HEK293 (cell line): ENCODE measurements around the gene IL10RA.

Source experiments
- CTCF ChIA-PET: fragments of 350-600 bp; formaldehyde crosslinking; extraction: SDS; loops from one replicate; lab custom pipeline; 2021; ENCODE audit warnings: antibody characterized with exemption; lab: Yijun Ruan, JAX
- POLR2A ChIA-PET: fragments of 300-600 bp; formaldehyde crosslinking; extraction: SDS; loops from one replicate; lab custom pipeline; 2020; ENCODE audit warnings: antibody characterized with exemption, inconsistent platforms; lab: Yijun Ruan, JAX
- H3K27ac ChIP-seq: fragments of 200-500 bp; sonication (Bioruptor generic); 2 replicates; pipeline ENCODE4 v1.5.1; 2014; ENCODE audit warnings: low read depth, low read length, control low read depth, inconsistent platforms; ENCODE audit errors: extremely low read depth
- H3K36me3 ChIP-seq, 2 experiments: fragments of 200-500 bp in 1 of 2; sonication (Bioruptor generic) in 1 of 2; 1 replicate in 1 of 2; 2 replicates in 1 of 2; pipeline ENCODE4 v1.5.1; 2014 to 2017; ENCODE audit warnings: inconsistent platforms in 2 of 2, low read length in 2 of 2; ENCODE audit not compliant: control insufficient read depth in 2 of 2, insufficient read depth in 1 of 2
- H3K4me1 ChIP-seq: fragments of 200-500 bp; sonication (Bioruptor generic); 2 replicates; pipeline ENCODE4 v1.5.1; 2014; ENCODE audit warnings: mild to moderate bottlenecking, low read length, inconsistent platforms; ENCODE audit not compliant: control insufficient read depth, insufficient read depth
- H3K4me3 ChIP-seq: 2 replicates; pipeline ENCODE4 v1.5.1; 2011; ENCODE audit warnings: low read depth, mild to moderate bottlenecking, control low read depth, low read length, moderate library complexity
- H3K9me3 ChIP-seq: fragments of 200-500 bp; sonication (Bioruptor generic); 2 replicates; pipeline ENCODE4 v1.5.1; 2014; ENCODE audit warnings: low read depth, low read length, inconsistent platforms; ENCODE audit not compliant: control insufficient read depth, insufficient read depth
- EGR2 ChIP-seq: fragments of 450-650 bp; formaldehyde crosslinking; IDR thresholded peaks from 2 replicates; pipeline ENCODE4 v1.5.1; 2016; ENCODE audit warnings: low read depth, missing biosample characterization, missing genetic modification characterization
- GLIS1 ChIP-seq: fragments of 450-650 bp; formaldehyde crosslinking; IDR thresholded peaks from 2 replicates; pipeline ENCODE4 v1.5.1; 2016; ENCODE audit warnings: missing biosample characterization, missing genetic modification characterization
- HOXA7 ChIP-seq: sonication (generic); formaldehyde crosslinking; IDR thresholded peaks from 2 replicates; pipeline ENCODE4 v1.8.1; 2022; ENCODE audit warnings: missing genetic modification reagents, borderline replicate concordance
- KLF1 ChIP-seq: fragments of 450-650 bp; formaldehyde crosslinking; IDR thresholded peaks from 2 replicates; pipeline ENCODE4 v1.5.1; 2016; ENCODE audit warnings: missing biosample characterization, missing genetic modification characterization
- KLF10 ChIP-seq: fragments of 450-650 bp; IDR thresholded peaks from 2 replicates; pipeline ENCODE4 v1.5.1; 2018; ENCODE audit warnings: missing biosample characterization, mild to moderate bottlenecking, missing genetic modification characterization
- MYNN ChIP-seq: fragments of 450-650 bp; formaldehyde crosslinking; IDR thresholded peaks from 2 replicates; pipeline ENCODE4 v1.5.1; 2016; ENCODE audit warnings: missing biosample characterization, missing genetic modification characterization, borderline replicate concordance
- ZBTB20 ChIP-seq: fragments of 450-650 bp; formaldehyde crosslinking; IDR thresholded peaks from 2 replicates; pipeline ENCODE4 v1.5.1; 2016; ENCODE audit warnings: missing biosample characterization, missing genetic modification characterization
- ZNF214 ChIP-seq: fragments of 450-650 bp; formaldehyde crosslinking; IDR thresholded peaks from 2 replicates; pipeline ENCODE4 v1.5.1; 2017; ENCODE audit warnings: missing biosample characterization, mild to moderate bottlenecking, missing genetic modification characterization, borderline replicate concordance
- ZNF221 ChIP-seq: fragments of 450-650 bp; formaldehyde crosslinking; IDR thresholded peaks from 2 replicates; pipeline ENCODE4 v1.5.1; 2017; ENCODE audit warnings: missing biosample characterization, missing genetic modification characterization, borderline replicate concordance
- ZNF23 ChIP-seq: fragments of 450-650 bp; formaldehyde crosslinking; IDR thresholded peaks from 2 replicates; pipeline ENCODE4 v1.5.1; 2016; ENCODE audit warnings: missing biosample characterization, missing genetic modification characterization, borderline replicate concordance
- ZNF416 ChIP-seq: fragments of 450-650 bp; formaldehyde crosslinking; IDR thresholded peaks from 2 replicates; pipeline ENCODE4 v1.5.1; 2016; ENCODE audit warnings: missing biosample characterization, missing genetic modification characterization
- ZNF48 ChIP-seq: fragments of 450-650 bp; formaldehyde crosslinking; IDR thresholded peaks from 2 replicates; pipeline ENCODE4 v1.5.1; 2016; ENCODE audit warnings: missing biosample characterization, missing genetic modification characterization
- ZNF544 ChIP-seq: fragments of 450-650 bp; formaldehyde crosslinking; IDR thresholded peaks from 2 replicates; pipeline ENCODE4 v1.5.0; 2017; ENCODE audit warnings: missing biosample characterization, missing genetic modification characterization
- ZNF571 ChIP-seq: fragments of 450-650 bp; formaldehyde crosslinking; IDR thresholded peaks from 2 replicates; pipeline ENCODE4 v1.5.0; 2017; ENCODE audit warnings: missing biosample characterization, missing genetic modification characterization
- ZNF629 ChIP-seq: fragments of 450-650 bp; formaldehyde crosslinking; IDR thresholded peaks from 2 replicates; pipeline ENCODE4 v1.5.1; 2017; ENCODE audit warnings: missing biosample characterization, missing genetic modification characterization
- ZNF777 ChIP-seq: fragments of 450-650 bp; formaldehyde crosslinking; IDR thresholded peaks from 2 replicates; pipeline ENCODE4 v1.5.1; 2017; ENCODE audit warnings: missing biosample characterization, missing genetic modification characterization, borderline replicate concordance
- ZSCAN23 ChIP-seq: fragments of 450-650 bp; formaldehyde crosslinking; IDR thresholded peaks from 2 replicates; pipeline ENCODE4 v1.5.1; 2016; ENCODE audit warnings: missing biosample characterization, missing genetic modification characterization
- TF ChIP-seq, protein P1 (sequence below): fragments of 450-650 bp; formaldehyde crosslinking; conservative IDR thresholded peaks from 2 replicates; pipeline ENCODE4 v1.5.1; 2016; ENCODE audit warnings: low read depth, missing biosample characterization, missing genetic modification characterization
- TF ChIP-seq, protein P2 (sequence below): fragments of 450-650 bp; formaldehyde crosslinking; IDR thresholded peaks from 2 replicates; pipeline ENCODE4 v1.5.1; 2017; ENCODE audit warnings: missing biosample characterization, missing genetic modification characterization
- TF ChIP-seq, protein P3 (sequence below): fragments of 450-650 bp; IDR thresholded peaks from 2 replicates; pipeline ENCODE4 v1.5.1; 2018; ENCODE audit warnings: missing biosample characterization, missing genetic modification characterization
- TF ChIP-seq, protein P4 (sequence below): fragments of 450-650 bp; formaldehyde crosslinking; IDR thresholded peaks from 2 replicates; pipeline ENCODE4 v1.5.1; 2016; ENCODE audit warnings: missing biosample characterization, missing genetic modification characterization
- TF ChIP-seq, protein P5 (sequence below): fragments of 450-650 bp; formaldehyde crosslinking; IDR thresholded peaks from 2 replicates; pipeline ENCODE4 v1.5.0; 2017; ENCODE audit warnings: missing biosample characterization, missing genetic modification characterization, borderline replicate concordance

Gene IL10RA

DNA sequence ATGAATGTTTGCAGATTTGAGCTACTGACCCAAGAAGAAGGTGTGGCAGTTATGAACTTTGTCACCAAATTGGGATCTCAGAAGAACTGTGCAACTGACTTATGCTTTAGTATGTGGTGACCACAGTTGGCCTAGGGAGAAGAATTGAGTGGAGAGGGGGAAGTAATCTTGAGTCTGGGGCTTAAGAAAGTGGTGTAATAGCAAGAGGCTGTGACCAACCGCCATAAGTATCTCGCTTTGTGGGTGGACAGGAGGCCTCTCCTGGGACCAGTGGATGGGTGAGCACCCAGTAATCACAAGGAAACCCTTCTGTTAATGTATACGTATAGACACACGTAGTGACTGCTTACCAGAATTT, 12.7 kb upstream of the IL10RA start:
- CTCF ChIA-PET, result interaction anchor here (0.7 to 1.2 kb wide), 3 partner anchors 27 to 165 kb away, joined by 3 to 4 read pairs (median 3); no protein-coding TSS in a partner anchor
- no peaks in the 10 kb centered on the region for H3K4me1 ChIP-seq

DNA sequence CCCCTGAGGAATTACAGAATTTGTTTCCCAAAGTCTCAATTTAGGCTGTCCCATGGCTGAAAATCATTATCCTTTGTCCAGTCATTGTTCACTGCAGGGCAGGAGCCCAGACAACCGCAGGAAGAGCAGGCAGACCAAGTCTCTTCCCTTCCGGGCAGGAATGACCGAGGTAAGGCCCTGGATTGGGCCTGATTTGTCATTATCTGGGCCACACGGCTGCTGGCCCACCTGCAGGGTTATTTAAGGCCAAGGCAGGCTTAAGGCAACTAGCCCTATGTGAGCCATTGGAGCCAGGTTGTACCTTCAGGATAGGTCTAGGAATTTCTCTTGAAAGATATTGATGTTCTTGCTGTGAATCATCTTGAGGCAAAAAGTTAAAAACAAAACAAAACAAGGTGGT, 9.7 kb upstream of the IL10RA start:
- TF ChIP-seq ZNF544 (tag by site-specific recombination) (no peak), ZSCAN23 (tag by site-specific recombination) (no peak), ZNF571 (tag by site-specific recombination) (no peak)
- TF ChIP-seq, protein P1, sequence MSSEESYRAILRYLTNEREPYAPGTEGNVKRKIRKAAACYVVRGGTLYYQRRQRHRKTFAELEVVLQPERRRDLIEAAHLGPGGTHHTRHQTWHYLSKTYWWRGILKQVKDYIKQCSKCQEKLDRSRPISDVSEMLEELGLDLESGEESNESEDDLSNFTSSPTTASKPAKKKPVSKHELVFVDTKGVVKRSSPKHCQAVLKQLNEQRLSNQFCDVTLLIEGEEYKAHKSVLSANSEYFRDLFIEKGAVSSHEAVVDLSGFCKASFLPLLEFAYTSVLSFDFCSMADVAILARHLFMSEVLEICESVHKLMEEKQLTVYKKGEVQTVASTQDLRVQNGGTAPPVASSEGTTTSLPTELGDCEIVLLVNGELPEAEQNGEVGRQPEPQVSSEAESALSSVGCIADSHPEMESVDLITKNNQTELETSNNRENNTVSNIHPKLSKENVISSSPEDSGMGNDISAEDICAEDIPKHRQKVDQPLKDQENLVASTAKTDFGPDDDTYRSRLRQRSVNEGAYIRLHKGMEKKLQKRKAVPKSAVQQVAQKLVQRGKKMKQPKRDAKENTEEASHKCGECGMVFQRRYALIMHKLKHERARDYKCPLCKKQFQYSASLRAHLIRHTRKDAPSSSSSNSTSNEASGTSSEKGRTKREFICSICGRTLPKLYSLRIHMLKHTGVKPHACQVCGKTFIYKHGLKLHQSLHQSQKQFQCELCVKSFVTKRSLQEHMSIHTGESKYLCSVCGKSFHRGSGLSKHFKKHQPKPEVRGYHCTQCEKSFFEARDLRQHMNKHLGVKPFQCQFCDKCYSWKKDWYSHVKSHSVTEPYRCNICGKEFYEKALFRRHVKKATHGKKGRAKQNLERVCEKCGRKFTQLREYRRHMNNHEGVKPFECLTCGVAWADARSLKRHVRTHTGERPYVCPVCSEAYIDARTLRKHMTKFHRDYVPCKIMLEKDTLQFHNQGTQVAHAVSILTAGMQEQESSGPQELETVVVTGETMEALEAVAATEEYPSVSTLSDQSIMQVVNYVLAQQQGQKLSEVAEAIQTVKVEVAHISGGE (tag by site-specific recombination), result no peak
- TF ChIP-seq, protein P2, sequence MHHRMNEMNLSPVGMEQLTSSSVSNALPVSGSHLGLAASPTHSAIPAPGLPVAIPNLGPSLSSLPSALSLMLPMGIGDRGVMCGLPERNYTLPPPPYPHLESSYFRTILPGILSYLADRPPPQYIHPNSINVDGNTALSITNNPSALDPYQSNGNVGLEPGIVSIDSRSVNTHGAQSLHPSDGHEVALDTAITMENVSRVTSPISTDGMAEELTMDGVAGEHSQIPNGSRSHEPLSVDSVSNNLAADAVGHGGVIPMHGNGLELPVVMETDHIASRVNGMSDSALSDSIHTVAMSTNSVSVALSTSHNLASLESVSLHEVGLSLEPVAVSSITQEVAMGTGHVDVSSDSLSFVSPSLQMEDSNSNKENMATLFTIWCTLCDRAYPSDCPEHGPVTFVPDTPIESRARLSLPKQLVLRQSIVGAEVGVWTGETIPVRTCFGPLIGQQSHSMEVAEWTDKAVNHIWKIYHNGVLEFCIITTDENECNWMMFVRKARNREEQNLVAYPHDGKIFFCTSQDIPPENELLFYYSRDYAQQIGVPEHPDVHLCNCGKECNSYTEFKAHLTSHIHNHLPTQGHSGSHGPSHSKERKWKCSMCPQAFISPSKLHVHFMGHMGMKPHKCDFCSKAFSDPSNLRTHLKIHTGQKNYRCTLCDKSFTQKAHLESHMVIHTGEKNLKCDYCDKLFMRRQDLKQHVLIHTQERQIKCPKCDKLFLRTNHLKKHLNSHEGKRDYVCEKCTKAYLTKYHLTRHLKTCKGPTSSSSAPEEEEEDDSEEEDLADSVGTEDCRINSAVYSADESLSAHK (tag by site-specific recombination), result no peak

More for the DNA sequence above, 12.7 kb upstream of the IL10RA start:
- H3K36me3 ChIP-seq, result no peaks in the 10 kb centered on the region
- TF ChIP-seq ZNF416 (no peak), ZNF571 (tag by site-specific recombination) (no peak), ZBTB20 (tag by site-specific recombination) (no peak), ZNF777 (tag by site-specific recombination) (no peak), GLIS1 (tag by site-specific recombination) (no peak), KLF10 (no peak), EGR2 (no peak), KLF1 (no peak), ZNF48 (tag by site-specific recombination) (no peak), ZNF214 (no peak), HOXA7 (CRISPR knock-in tag) (no peak), ZNF629 (tag by site-specific recombination) (no peak), ZNF221 (tag by site-specific recombination) (no peak), MYNN (tag by site-specific recombination) (no peak), ZNF23 (tag by site-specific recombination) (no peak)
- TF ChIP-seq, protein P3, sequence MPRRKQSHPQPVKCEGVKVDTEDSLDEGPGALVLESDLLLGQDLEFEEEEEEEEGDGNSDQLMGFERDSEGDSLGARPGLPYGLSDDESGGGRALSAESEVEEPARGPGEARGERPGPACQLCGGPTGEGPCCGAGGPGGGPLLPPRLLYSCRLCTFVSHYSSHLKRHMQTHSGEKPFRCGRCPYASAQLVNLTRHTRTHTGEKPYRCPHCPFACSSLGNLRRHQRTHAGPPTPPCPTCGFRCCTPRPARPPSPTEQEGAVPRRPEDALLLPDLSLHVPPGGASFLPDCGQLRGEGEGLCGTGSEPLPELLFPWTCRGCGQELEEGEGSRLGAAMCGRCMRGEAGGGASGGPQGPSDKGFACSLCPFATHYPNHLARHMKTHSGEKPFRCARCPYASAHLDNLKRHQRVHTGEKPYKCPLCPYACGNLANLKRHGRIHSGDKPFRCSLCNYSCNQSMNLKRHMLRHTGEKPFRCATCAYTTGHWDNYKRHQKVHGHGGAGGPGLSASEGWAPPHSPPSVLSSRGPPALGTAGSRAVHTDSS (tag by site-specific recombination), result no peak
- TF ChIP-seq, protein P4, sequence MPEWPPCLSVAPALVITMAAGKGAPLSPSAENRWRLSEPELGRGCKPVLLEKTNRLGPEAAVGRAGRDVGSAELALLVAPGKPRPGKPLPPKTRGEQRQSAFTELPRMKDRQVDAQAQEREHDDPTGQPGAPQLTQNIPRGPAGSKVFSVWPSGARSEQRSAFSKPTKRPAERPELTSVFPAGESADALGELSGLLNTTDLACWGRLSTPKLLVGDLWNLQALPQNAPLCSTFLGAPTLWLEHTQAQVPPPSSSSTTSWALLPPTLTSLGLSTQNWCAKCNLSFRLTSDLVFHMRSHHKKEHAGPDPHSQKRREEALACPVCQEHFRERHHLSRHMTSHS (tag by site-specific recombination), result no peak
- TF ChIP-seq, protein P5, sequence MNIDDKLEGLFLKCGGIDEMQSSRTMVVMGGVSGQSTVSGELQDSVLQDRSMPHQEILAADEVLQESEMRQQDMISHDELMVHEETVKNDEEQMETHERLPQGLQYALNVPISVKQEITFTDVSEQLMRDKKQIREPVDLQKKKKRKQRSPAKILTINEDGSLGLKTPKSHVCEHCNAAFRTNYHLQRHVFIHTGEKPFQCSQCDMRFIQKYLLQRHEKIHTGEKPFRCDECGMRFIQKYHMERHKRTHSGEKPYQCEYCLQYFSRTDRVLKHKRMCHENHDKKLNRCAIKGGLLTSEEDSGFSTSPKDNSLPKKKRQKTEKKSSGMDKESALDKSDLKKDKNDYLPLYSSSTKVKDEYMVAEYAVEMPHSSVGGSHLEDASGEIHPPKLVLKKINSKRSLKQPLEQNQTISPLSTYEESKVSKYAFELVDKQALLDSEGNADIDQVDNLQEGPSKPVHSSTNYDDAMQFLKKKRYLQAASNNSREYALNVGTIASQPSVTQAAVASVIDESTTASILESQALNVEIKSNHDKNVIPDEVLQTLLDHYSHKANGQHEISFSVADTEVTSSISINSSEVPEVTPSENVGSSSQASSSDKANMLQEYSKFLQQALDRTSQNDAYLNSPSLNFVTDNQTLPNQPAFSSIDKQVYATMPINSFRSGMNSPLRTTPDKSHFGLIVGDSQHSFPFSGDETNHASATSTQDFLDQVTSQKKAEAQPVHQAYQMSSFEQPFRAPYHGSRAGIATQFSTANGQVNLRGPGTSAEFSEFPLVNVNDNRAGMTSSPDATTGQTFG, result no peak
- TF ChIP-seq, all 188 proteins: peak for 0
- H3K4me3 ChIP-seq, result no peak overlapping the region
- H3K9me3 ChIP-seq, result no peaks in the 10 kb centered on the region
- no peak overlapping the region for H3K27ac ChIP-seq
- POLR2A ChIA-PET, result no interaction called here

More for the DNA sequence above, 9.7 kb upstream of the IL10RA start:
- no peak overlapping the region for H3K27ac ChIP-seq
- H3K9me3 ChIP-seq, result no peaks in the 10 kb centered on the region
- ChIA-PET CTCF (no interaction called here), POLR2A (interaction anchor here (0.5 kb wide), 1 partner anchor 76 kb away, joined by 3 read pairs; no protein-coding TSS in a partner anchor)
- no peaks in the 10 kb centered on the region for H3K36me3 ChIP-seq
- no peaks in the 10 kb centered on the region for H3K4me1 ChIP-seq
- no peak overlapping the region for H3K4me3 ChIP-seq
